Activated CD4-positive, alpha-beta memory T cell treated with anti-CD3 and anti-CD28 coated beads for 36 hours (primary cell): Measurements from ENCODE around the gene OR1M1. TPM values are rescaled to one million over a fixed set of nuclear protein-coding genes. Genes with fewer than 3 reads are reported as not detected.
"Not testable (repeated sequence)": the region's sequence is repeated elsewhere in the genome, so short reads cannot be mapped to it uniquely, and the experiment has no call there.

Experiments
- CTCF ChIA-PET: fragments of 350-600 bp; sonication (Branson Sonifier 250); formaldehyde crosslinking; loops from one replicate; lab custom pipeline; 2021; ENCODE audit warnings: antibody characterized with exemption, inconsistent platforms; lab: Charles Lee
- POLR2A ChIA-PET: fragments of 350-600 bp; sonication (Branson Sonifier 250); formaldehyde crosslinking; loops from one replicate; lab custom pipeline; 2021; ENCODE audit warnings: antibody characterized with exemption; lab: Charles Lee
- DNase-seq: peaks from one replicate; pipeline ENCODE4 v3.0.0-alpha.2; 2020
- H3K27ac Mint-ChIP-seq: one replicate; pipeline ENCODE4 v1.8.0; 2021; ENCODE audit warnings: mixed read lengths
- H3K27me3 Mint-ChIP-seq: one replicate; pipeline ENCODE4 v1.8.0; 2021; ENCODE audit warnings: mixed read lengths
- H3K36me3 Mint-ChIP-seq: one replicate; pipeline ENCODE4 v1.8.0; 2021; ENCODE audit warnings: mixed read lengths
- H3K4me1 Mint-ChIP-seq: one replicate; pipeline ENCODE4 v1.8.0; 2021; ENCODE audit warnings: low read depth, mixed read lengths
- H3K4me3 Mint-ChIP-seq: one replicate; pipeline ENCODE4 v1.8.0; 2021; ENCODE audit warnings: mild to moderate bottlenecking, mixed read lengths
- H3K9me3 Mint-ChIP-seq: one replicate; pipeline ENCODE4 v1.8.0; 2021; ENCODE audit warnings: mixed read lengths
- intact Hi-C: fragments of 100-400 bp; cut with micrococcal nuclease; formaldehyde crosslinking; loops from one replicate; pipeline ENCODE4 v1.15.1; 2023
- total RNA-seq, 2 experiments: library from RNA; stranded (reverse); gene quantifications; one replicate each; pipeline ENCODE4 v1.2.3, GENCODE V29; 2021

Gene OR1M1, protein sequence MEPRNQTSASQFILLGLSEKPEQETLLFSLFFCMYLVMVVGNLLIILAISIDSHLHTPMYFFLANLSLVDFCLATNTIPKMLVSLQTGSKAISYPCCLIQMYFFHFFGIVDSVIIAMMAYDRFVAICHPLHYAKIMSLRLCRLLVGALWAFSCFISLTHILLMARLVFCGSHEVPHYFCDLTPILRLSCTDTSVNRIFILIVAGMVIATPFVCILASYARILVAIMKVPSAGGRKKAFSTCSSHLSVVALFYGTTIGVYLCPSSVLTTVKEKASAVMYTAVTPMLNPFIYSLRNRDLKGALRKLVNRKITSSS
- total RNA-seq = not detected

DNA sequence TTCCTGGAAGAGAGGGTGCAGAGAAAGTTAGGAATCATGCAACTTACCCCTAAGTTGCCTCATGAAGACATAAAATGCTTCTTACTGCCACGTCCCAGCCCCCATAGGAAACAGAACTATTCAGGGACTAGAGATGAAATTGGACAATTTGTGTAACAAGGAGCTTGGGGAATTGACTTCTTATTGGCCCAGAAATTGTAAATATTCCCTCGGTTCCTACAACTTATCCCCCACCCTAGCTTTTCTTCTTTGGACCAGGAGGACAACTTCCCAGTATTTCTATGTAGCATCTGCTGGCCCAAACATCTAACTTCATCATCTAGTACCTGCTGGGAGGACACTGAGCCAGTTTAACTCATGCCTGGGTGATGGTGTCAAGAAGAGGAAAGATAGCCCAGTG is at the start of gene OR1M1:
Gene OR1M1 (plus strand): TSS at position 301 of the 400 bp plus-strand sequence. CDS start 6,184 bp downstream, outside the sequence.
- no peak for DNase-seq
- intact Hi-C loops = loop anchor here (10.0 kb wide), 1 partner anchor 432 kb away; no protein-coding TSS in a partner anchor
- no peaks in the 10 kb centered on the region for H3K9me3 Mint-ChIP-seq
- CTCF ChIA-PET = no interaction called here
- POLR2A ChIA-PET = no interaction called here
- H3K4me3 Mint-ChIP-seq = no peak within 1 kb of the TSS
- H3K27ac Mint-ChIP-seq = no peak within 1 kb of the TSS
- H3K27me3 Mint-ChIP-seq = peaks cover 15% of the 10 kb centered on the region
- H3K4me1 Mint-ChIP-seq = no peaks in the 10 kb centered on the region
- H3K36me3 Mint-ChIP-seq = no peaks in the 10 kb centered on the region

DNA sequence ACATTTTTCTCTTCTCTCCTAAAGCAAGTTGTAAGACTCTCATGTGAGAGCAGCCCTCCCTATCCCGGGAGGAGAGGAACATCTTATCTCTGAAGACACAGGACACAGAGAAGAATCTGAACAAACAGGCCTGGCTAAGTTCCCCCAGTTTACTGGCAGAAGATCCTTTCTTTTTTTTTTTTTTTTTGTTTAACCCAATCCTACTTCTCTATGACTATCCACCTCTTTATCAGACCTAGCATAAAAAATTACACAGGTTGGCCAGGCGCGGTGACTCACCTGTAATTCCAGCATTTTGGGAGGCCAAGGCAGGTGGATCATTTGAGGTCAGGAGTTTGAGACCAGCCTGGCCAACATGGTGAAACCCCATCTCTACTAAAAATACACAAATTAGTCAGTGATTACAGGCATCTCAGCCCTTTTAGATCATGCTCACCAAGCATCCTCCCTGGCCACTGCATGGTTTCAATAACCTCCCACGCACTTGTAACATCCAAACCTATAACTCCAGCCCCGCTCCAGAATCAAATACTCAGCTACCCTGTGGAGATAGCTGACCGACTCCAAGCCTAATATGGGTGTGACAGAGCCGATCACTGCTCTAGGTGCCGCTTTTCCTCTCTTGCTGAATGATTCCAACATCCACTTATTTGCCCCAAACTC is 49.3 kb upstream of the OR1M1 start:
- Mint-ChIP-seq H3K27me3 (peaks cover 10% of the 10 kb centered on the region), H3K4me3 (no peak overlapping the region), H3K36me3 (no peaks in the 10 kb centered on the region), H3K9me3 (no peaks in the 10 kb centered on the region), H3K4me1 (no peaks in the 10 kb centered on the region), H3K27ac (no peak overlapping the region)
- DNase-seq = no peak
- intact Hi-C loops = no loop called here
- CTCF ChIA-PET = no interaction called here
- POLR2A ChIA-PET = no interaction called here

DNA sequence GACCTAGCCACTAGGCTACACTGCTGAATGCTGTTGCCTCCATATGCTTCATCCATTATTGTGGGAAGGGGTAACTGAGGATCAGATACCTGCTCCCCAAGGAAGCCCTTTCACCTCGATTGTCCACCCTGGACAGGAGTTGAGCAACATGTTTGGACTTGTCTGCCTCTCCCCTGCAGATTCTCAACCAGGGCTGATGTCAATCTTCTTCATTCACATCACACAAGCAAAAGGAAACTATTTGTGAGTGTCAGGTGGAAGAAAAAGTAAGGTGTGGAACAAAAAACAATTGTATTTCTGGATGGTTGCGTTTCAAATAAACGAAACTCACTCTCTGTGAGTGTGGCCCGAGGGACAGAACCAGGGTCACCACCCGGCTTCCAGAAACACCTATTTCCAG is 47.1 kb upstream of the OR1M1 start:
- peaks cover 12% of the 10 kb centered on the region for H3K27me3 Mint-ChIP-seq
- CTCF ChIA-PET = no interaction called here
- intact Hi-C loops = no loop called here

DNA sequence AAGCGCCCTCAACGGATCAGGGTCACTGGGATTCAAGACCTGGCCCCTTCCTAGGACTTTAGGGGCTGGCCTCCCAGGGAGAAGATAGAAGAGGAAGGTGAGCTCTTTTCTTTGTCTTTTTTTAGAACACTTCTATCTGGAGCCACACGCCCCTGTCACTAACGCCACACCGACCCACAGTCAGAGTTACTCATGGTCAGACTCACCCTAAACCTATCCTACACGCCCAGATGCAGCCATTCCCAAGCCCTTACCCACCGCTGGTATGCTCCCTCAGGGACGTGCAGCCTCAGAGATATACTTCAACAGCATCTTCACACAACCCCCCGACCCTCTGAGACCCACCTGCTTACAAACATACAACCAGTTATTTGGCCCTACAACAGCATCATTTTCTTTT is 46.7 kb upstream of the OR1M1 start:
- Mint-ChIP-seq H3K4me1 (no peaks in the 10 kb centered on the region), H3K9me3 (no peaks in the 10 kb centered on the region), H3K4me3 (no peak overlapping the region), H3K36me3 (no peaks in the 10 kb centered on the region), H3K27me3 (peaks cover 15% of the 10 kb centered on the region), H3K27ac (no peak overlapping the region)
- CTCF ChIA-PET = no interaction called here
- no peak for DNase-seq
- intact Hi-C loops = no loop called here
- POLR2A ChIA-PET = no interaction called here

More for the DNA sequence above, 47.1 kb upstream of the OR1M1 start:
- Mint-ChIP-seq H3K27ac (no peak overlapping the region), H3K9me3 (no peaks in the 10 kb centered on the region), H3K36me3 (no peaks in the 10 kb centered on the region), H3K4me1 (no peaks in the 10 kb centered on the region), H3K4me3 (no peak overlapping the region)
- no peak for DNase-seq
- POLR2A ChIA-PET = no interaction called here

DNA sequence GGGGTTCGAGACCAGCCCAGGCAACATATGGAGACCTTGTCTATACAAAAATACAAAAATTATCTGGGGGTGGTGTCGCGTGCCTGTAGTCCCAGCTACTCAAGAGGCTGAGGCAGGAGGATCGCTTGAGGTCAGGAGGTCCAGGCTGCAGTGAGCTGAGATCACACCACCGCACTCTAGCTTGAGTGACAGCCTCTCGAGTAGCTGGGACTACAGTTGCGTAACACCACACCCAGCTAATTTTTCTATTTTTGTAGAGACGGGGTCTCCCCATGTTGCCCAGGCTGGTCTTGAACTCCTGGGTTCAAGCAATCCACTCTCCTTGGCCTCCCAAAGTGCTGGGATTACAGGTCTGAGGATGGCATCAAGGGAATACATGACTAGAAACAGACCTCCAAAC is 45.8 kb upstream of the OR1M1 start:
- ChIA-PET POLR2A (no interaction called here), CTCF (no interaction called here)
- DNase-seq = no peak
- intact Hi-C loops = no loop called here
- Mint-ChIP-seq H3K27me3 (peaks cover 18% of the 10 kb centered on the region), H3K27ac (no peak overlapping the region), H3K4me3 (no peak overlapping the region), H3K4me1 (no peaks in the 10 kb centered on the region), H3K36me3 (no peaks in the 10 kb centered on the region), H3K9me3 (no peaks in the 10 kb centered on the region)

DNA sequence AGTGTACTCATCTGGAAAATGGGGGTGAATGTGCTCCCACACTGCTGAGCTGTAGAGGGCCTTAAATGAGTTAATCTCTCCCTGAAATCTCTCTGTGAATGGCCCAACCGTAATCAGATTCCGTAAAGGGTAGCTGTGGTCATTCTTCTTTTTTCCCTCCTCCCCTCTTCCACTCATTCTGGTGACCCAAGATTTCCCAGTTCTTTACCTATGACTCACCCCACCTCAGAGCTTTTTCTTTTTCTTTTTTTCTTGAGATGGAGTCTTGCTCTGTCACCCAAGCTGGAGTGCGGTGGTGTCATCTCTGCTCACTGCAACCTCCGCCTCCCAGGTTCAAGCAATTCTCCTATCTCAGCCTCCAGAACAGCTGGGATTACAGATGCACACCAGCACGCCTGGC is 43.3 kb upstream of the OR1M1 start:
- Mint-ChIP-seq H3K4me3 (no peak overlapping the region), H3K36me3 (no peaks in the 10 kb centered on the region), H3K27me3 (peaks cover 10% of the 10 kb centered on the region), H3K27ac (no peak overlapping the region), H3K4me1 (no peaks in the 10 kb centered on the region), H3K9me3 (no peaks in the 10 kb centered on the region)
- no peak for DNase-seq
- POLR2A ChIA-PET = no interaction called here
- CTCF ChIA-PET = no interaction called here
- intact Hi-C loops = no loop called here

DNA sequence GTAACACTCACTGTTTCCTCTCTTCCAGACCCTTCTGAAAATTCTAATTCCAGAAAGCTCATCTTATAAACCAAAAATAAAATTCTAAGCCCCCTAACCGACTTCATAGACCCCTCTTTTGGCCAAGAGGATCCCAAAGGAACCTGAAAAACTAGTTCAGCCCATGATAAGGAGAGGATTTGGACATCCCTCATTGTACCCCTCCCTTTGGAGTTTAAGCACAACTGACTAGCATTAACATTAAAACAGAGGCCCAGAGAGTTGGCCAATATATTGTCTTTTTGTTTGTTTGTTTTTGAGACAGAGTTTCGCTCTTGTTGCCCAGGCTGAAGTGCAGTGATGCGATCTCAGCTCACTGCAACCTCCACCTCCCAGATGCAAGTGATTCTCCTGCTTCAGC is 42.4 kb upstream of the OR1M1 start:
- ChIA-PET POLR2A (no interaction called here), CTCF (no interaction called here)
- Mint-ChIP-seq H3K9me3 (no peaks in the 10 kb centered on the region), H3K4me3 (no peak overlapping the region), H3K27me3 (peaks cover 10% of the 10 kb centered on the region), H3K36me3 (no peaks in the 10 kb centered on the region), H3K27ac (no peak overlapping the region), H3K4me1 (no peaks in the 10 kb centered on the region)
- DNase-seq = no peak
- intact Hi-C loops = no loop called here

DNA sequence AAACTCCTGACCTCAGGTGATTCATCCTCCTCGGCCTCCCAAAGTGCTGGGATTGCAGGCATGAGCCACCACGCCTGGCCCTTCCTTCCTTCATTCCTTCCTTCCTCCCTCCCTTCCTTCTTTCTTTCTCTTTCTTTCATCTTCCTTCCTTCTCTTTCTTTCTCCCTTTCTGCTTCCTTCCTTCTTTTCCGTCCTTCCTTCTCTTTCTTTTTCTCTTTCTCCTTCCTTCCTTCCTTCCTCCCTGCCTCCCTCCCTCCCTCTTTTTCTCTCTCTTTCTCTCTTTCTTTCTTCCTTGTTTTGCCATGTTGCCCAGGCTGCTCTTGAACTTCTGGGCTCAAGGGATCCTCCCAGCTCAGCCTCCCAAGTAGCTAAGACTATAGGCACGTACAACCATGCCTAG is 40.2 kb upstream of the OR1M1 start:
- ChIA-PET POLR2A (no interaction called here), CTCF (interaction anchor here (0.8 kb wide), 1 partner anchor 219 kb away, joined by 5 read pairs; no protein-coding TSS in a partner anchor)
- Mint-ChIP-seq H3K9me3 (no peaks in the 10 kb centered on the region), H3K27ac (no peak overlapping the region), H3K4me3 (no peak overlapping the region), H3K27me3 (peaks cover 12% of the 10 kb centered on the region), H3K4me1 (no peaks in the 10 kb centered on the region), H3K36me3 (no peaks in the 10 kb centered on the region)
- no peak for DNase-seq
- intact Hi-C loops = no loop called here

DNA sequence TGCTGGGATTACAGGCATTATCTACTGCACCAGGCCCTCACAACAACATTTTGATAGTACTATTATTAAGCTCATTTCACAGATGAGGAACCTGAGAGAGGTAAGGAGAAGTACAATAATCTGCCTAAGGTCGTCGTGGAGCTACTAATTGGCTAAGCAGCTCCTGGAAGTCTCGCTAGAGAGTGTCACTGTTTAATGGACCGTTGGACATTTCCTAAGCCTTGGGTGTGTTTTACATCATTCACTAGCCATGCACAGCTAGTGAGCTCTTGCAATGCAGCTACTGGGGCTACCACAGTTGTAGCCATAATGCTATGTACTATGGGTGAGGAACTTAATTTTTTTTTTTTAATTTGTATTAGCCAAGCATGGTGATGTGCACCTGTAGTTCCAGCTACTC is 34.0 kb upstream of the OR1M1 start:
- CTCF ChIA-PET = no interaction called here
- no peaks in the 10 kb centered on the region for H3K4me1 Mint-ChIP-seq
- peaks cover 4% of the 10 kb centered on the region for H3K27me3 Mint-ChIP-seq
- no peak overlapping the region for H3K27ac Mint-ChIP-seq
- intact Hi-C loops = no loop called here
- no peaks in the 10 kb centered on the region for H3K9me3 Mint-ChIP-seq
- POLR2A ChIA-PET = no interaction called here
- H3K36me3 Mint-ChIP-seq = no peaks in the 10 kb centered on the region
- no peak overlapping the region for H3K4me3 Mint-ChIP-seq
- no peak for DNase-seq

DNA sequence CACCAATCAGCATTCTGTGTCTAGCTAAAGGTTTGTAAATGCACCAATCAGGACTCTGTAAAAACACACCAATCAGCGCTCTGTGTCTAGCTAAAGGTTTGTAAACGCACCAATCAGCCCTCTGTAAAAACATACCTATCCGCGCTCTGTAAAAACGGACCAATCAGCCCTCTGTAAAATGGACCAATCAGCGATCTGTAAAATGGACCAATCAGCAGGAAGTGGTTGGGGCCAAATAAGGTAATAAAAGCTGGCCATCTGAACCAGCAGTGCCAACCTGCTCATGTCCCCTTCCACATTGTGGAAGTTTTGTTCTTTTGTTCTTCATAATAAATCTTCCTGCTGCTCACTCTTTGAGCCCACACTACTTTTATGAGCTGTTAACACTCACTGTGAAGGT is 33.2 kb upstream of the OR1M1 start:
- POLR2A ChIA-PET, H3K27me3 Mint-ChIP-seq, H3K36me3 Mint-ChIP-seq, H3K4me3 Mint-ChIP-seq, CTCF ChIA-PET, DNase-seq, H3K4me1 Mint-ChIP-seq, H3K27ac Mint-ChIP-seq, intact Hi-C loops, H3K9me3 Mint-ChIP-seq: not testable (repeated sequence)

DNA sequence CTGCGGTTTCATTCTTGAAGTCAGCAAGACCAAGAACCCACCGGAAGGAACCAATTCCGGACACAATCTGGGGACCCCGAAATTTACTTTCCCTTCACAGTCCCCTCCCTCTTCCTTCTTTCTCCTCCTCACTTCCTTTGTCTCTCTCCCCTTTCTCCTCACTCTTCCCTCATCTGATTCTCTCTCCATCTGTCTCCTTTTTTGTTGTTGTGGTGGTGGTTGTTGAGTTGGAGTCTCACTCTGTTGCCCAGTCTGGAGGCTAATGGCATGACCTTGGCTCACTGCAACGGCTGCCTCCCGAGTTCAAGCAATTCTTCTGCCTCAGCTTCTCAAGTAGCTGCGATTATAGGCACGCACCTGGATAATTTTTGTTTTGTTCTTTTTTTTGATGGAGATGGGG is 32.7 kb upstream of the OR1M1 start:
- CTCF ChIA-PET = no interaction called here
- no peaks in the 10 kb centered on the region for H3K36me3 Mint-ChIP-seq
- no peak overlapping the region for H3K27ac Mint-ChIP-seq
- H3K4me3 Mint-ChIP-seq = no peak overlapping the region
- DNase-seq = no peak
- H3K27me3 Mint-ChIP-seq = peaks cover 4% of the 10 kb centered on the region
- intact Hi-C loops = no loop called here
- POLR2A ChIA-PET = interaction anchor here (0.5 kb wide), 1 partner anchor 15 kb away, joined by 3 read pairs; no protein-coding TSS in a partner anchor
- H3K9me3 Mint-ChIP-seq = no peaks in the 10 kb centered on the region
- no peaks in the 10 kb centered on the region for H3K4me1 Mint-ChIP-seq

DNA sequence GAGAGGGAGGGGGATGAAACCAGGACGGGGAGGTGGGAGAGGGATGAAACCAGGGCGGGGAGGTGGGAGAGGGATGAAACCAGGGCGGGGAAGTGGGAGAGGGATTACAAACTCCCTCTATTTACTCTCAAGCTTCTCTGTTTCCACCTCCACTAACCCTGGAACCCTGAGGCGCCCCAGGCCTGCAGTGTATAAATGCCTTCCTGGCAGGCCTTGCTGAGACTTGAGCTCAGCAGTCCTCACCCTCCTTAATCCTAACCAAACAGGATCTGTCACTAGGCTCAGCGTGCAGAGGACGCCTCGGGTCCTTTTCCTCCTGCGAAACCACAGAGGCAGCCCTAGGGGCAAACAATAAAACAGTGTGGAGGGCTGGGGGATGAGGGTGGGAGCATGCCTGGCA is 32.1 kb upstream of the OR1M1 start:
- ChIA-PET CTCF (no interaction called here), POLR2A (interaction anchor here (0.5 kb wide), 1 partner anchor 15 kb away, joined by 3 read pairs; no protein-coding TSS in a partner anchor)
- H3K36me3 Mint-ChIP-seq = no peaks in the 10 kb centered on the region
- H3K9me3 Mint-ChIP-seq = no peaks in the 10 kb centered on the region
- no peak overlapping the region for H3K27ac Mint-ChIP-seq
- H3K27me3 Mint-ChIP-seq = peaks cover 4% of the 10 kb centered on the region
- H3K4me3 Mint-ChIP-seq = no peak overlapping the region
- DNase-seq = no peak
- intact Hi-C loops = no loop called here
- no peaks in the 10 kb centered on the region for H3K4me1 Mint-ChIP-seq

DNA sequence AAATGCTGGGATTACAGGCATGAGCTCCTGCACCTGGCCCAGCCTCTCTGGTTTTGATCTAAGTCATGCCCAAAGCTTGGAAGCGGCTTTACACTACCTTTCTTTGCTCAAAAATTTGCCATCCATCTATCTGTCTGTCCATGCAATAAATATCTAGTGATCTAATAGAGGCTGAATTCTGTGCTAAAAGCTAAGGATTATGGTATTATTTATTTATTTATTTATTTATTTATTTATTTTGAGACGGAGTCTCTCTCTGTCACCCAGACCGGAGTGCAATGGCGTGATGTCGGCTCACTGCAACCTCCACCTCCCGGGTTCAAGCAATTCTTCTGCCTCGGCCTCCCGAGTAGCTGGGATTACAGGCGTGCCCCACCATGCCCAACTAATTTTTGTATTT is 30.7 kb upstream of the OR1M1 start:
- not testable (repeated sequence) for H3K36me3 Mint-ChIP-seq

More for the DNA sequence above, 30.7 kb upstream of the OR1M1 start:
- POLR2A ChIA-PET, H3K4me1 Mint-ChIP-seq, CTCF ChIA-PET, DNase-seq, H3K27me3 Mint-ChIP-seq, H3K4me3 Mint-ChIP-seq, H3K27ac Mint-ChIP-seq, intact Hi-C loops, H3K9me3 Mint-ChIP-seq: not testable (repeated sequence)
